ENCODE results near the gene TMEM156. TPM values are rescaled to one million over a fixed set of nuclear protein-coding genes. Genes with fewer than 3 reads are reported as not detected.

TMEM156 gene
- total and polyA plus RNA-seq, 4 donors: 0.58 to 0.70 (median 0.64) TPM

- TF ChIP-seq, protein P1, sequence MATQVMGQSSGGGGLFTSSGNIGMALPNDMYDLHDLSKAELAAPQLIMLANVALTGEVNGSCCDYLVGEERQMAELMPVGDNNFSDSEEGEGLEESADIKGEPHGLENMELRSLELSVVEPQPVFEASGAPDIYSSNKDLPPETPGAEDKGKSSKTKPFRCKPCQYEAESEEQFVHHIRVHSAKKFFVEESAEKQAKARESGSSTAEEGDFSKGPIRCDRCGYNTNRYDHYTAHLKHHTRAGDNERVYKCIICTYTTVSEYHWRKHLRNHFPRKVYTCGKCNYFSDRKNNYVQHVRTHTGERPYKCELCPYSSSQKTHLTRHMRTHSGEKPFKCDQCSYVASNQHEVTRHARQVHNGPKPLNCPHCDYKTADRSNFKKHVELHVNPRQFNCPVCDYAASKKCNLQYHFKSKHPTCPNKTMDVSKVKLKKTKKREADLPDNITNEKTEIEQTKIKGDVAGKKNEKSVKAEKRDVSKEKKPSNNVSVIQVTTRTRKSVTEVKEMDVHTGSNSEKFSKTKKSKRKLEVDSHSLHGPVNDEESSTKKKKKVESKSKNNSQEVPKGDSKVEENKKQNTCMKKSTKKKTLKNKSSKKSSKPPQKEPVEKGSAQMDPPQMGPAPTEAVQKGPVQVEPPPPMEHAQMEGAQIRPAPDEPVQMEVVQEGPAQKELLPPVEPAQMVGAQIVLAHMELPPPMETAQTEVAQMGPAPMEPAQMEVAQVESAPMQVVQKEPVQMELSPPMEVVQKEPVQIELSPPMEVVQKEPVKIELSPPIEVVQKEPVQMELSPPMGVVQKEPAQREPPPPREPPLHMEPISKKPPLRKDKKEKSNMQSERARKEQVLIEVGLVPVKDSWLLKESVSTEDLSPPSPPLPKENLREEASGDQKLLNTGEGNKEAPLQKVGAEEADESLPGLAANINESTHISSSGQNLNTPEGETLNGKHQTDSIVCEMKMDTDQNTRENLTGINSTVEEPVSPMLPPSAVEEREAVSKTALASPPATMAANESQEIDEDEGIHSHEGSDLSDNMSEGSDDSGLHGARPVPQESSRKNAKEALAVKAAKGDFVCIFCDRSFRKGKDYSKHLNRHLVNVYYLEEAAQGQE (IDR thresholded peaks at IDR 0.05): no peak
These were observed 11.7 kb upstream of the TMEM156 start (continued) for GRCh38 chr4:39043861-39044363.

DNA sequence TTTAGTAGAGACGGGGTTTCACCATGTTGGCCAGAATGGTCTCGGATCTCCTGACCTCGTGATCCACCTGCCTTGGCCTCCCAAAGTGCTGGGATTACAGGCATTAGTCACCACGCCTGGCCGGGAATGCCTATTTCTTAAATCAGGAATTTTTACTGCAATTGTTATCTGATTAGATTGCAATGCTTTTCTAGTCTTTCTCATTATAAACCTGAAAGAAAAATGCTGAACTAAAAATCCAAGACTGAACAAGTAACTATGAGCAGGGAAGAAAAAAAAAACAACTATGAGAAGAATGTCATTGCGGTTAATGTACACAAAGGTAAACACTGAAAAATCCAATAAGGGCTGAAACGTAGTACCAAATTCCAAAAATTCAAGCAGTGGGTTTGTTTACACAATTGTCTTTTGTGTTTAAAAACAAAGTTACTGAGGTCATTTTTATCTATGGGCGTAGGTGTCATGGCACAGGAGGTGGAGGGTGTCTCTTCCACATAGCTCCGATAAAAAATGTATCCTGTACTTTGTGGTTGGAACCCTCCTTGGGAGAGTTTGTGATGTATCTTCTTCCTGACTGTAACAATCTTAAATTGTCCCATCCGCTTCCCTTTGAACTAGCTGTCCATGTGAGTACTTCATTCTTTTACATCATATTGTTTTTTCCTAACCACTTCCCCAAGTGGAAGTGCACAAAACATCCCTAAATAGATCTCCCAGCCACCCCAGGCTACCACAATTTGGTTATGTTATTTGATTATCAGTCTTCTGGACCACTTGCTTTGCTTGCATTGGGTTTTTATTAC, 11.1 kb upstream of the TMEM156 start:
- Histone ChIP-seq H3K4me1 (ENCODE audit: control insufficient read depth in 4 of 4, insufficient read depth in 4 of 4, low read length in 3 of 4) (peaks cover 5 to 30% (median 17%) of the 10 kb centered on the region in 4 donors), H3K9me3 (ENCODE audit: control insufficient read depth in 4 of 4, low read length in 3 of 4) (no peaks in the 10 kb centered on the region), H3K27ac (ENCODE audit: low read depth in 1 of 2, low read length in 2 of 2) (peak overlapping the region; percentile 87), H3K36me3 (ENCODE audit: control insufficient read depth in 4 of 4, insufficient read depth in 3 of 4, low read depth in 1 of 4, low read length in 3 of 4) (no peaks in the 10 kb centered on the region), H3K4me3 (ENCODE audit: low read depth in 1 of 3, low read length in 3 of 3) (peak overlapping the region in 2 of 3 donors; percentile 6 to 100), H3K9ac (ENCODE audit: low read depth in 1 of 2, low read length in 2 of 2) (peak overlapping the region in 1 of 2 donors; percentile 73), H3K27me3 (ENCODE audit: control insufficient read depth in 4 of 4, insufficient read depth in 4 of 4, low read length in 3 of 4) (no peaks in the 10 kb centered on the region)
- no peak for TF ChIP-seq FOXA1 (IDR thresholded peaks at IDR 0.05)
- TF ChIP-seq NR2F2 (IDR thresholded peaks at IDR 0.05): no peak
- TF ChIP-seq ZBTB33 (IDR thresholded peaks at IDR 0.05): no peak
- no peak for TF ChIP-seq FOXA2 (IDR thresholded peaks at IDR 0.05)
- TF ChIP-seq YY1 (IDR thresholded peaks at IDR 0.05): no peak
- no peak for TF ChIP-seq GABPA (IDR thresholded peaks at IDR 0.05 in 1 of 2, conservative IDR thresholded peaks at IDR 0.05 in 1 of 2)
- TF ChIP-seq RXRA (IDR thresholded peaks at IDR 0.05): no peak
- TF ChIP-seq EGR1 (IDR thresholded peaks at IDR 0.05; ENCODE audit: low read depth in 2 of 2): no peak
- 58% methylated on average over 10 of the region's 10 CpGs for WGBS
- no peak for DNase-seq (ENCODE audit: low spot score)

DNA sequence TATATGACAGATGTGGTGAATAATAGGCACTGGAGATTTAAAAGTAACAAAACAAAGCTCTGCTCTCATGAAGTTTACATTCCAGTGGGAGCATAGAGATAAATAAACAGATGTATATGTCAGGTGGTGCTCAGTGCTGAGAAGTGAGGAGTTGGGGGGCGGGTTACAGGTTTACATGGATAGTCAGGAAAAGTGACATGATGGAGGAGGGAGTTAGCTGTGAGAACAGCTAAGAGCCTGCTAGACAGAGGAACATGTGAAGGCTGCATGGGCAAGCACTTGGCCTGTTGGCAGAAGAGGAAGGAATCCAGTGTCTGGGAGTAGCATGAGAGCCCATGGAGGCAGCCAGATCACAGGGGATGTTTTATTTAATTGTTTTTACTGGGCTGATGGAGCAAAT, 10.2 kb upstream of the TMEM156 start:
- DNase-seq (ENCODE audit: low spot score): no peak
- H3K9me3 ChIP-seq (ENCODE audit: control insufficient read depth in 4 of 4, low read length in 3 of 4): no peaks in the 10 kb centered on the region
- WGBS: 99% methylated on average over 1 of the region's 1 CpG
- H3K9ac ChIP-seq (ENCODE audit: low read depth in 1 of 2, low read length in 2 of 2): no peak overlapping the region
- no peak overlapping the region for H3K27ac ChIP-seq (ENCODE audit: low read depth in 1 of 2, low read length in 2 of 2)
- no peaks in the 10 kb centered on the region for H3K27me3 ChIP-seq (ENCODE audit: control insufficient read depth in 4 of 4, insufficient read depth in 4 of 4, low read length in 3 of 4)
- peaks cover 5 to 22% (median 17%) of the 10 kb centered on the region in 4 donors for H3K4me1 ChIP-seq (ENCODE audit: control insufficient read depth in 4 of 4, insufficient read depth in 4 of 4, low read length in 3 of 4)
- H3K4me3 ChIP-seq (ENCODE audit: low read depth in 1 of 3, low read length in 3 of 3): no peak overlapping the region
- H3K36me3 ChIP-seq (ENCODE audit: control insufficient read depth in 4 of 4, insufficient read depth in 3 of 4, low read depth in 1 of 4, low read length in 3 of 4): no peaks in the 10 kb centered on the region
- TF ChIP-seq ZBTB33 (IDR thresholded peaks at IDR 0.05) (no peak), SP1 (IDR thresholded peaks at IDR 0.05) (no peak), FOXA2 (IDR thresholded peaks at IDR 0.05) (no peak), MAX (IDR thresholded peaks at IDR 0.05) (no peak), NR2F2 (IDR thresholded peaks at IDR 0.05) (no peak), HNF4A (conservative IDR thresholded peaks at IDR 0.05) (no peak), HNF4G (IDR thresholded peaks at IDR 0.05) (no peak), FOXA1 (IDR thresholded peaks at IDR 0.05) (no peak), RXRA (IDR thresholded peaks at IDR 0.05) (no peak), YY1 (IDR thresholded peaks at IDR 0.05) (no peak), CTCF (IDR thresholded peaks at IDR 0.05; ENCODE audit: low read depth, low read length, missing input control) (no peak), TAF1 (conservative IDR thresholded peaks at IDR 0.05) (no peak), RAD21 (IDR thresholded peaks at IDR 0.05) (no peak)
